SH-SY5Y (cell line): ENCODE results near the gene AKAP17A.

ENCODE experiments used
- GATA2 ChIP-seq: IDR thresholded peaks from 2 replicates; pipeline ENCODE4 v1.6.1; 2011; ENCODE audit warnings: mild to moderate bottlenecking, low read depth, low read length
- GATA3 ChIP-seq: IDR thresholded peaks from 2 replicates; pipeline ENCODE4 v1.6.1; 2011; ENCODE audit warnings: low read depth, mild to moderate bottlenecking, low read length, moderate library complexity

DNA sequence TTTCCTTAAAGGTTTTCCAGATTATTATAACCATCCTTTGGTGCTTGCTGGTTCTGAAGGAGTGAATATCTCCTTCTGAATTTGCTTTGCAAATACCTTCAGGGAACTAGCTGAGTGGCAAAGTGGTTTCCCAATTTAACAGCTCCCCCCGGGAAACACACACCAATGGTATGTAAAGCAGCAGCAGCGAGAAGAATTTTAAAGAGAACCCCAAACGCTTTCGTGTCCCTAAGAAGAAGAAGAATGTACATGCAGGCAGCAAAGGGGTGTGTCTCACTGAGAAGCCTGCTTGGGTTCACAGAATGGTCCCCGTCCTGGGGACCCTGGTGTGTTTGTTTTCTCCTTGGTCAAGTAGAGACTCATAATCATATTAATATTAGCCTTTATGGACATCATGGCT, 4.2 kb upstream of the AKAP17A start:
- TF ChIP-seq GATA2 (no peak), GATA3 (no peak)
